Caco-2 (cell line): Measurements from ENCODE around the gene PRRG4. TPM values are rescaled to one million over a fixed set of nuclear protein-coding genes. Genes with fewer than 3 reads are reported as not detected.

Experiments used
- BruUV-seq: library from RNA; stranded (reverse); fragments of 400-500 nt; replicated peaks from 2 replicates; lab custom pipeline; 2021; lab: Mats Ljungman, UMichigan
- CTCF ChIA-PET: fragments of 300-600 bp; sonication (Branson Sonifier 250); formaldehyde crosslinking; loops from one replicate; lab custom pipeline; 2022; ENCODE audit warnings: antibody characterized with exemption; lab: Charles Lee
- POLR2A ChIA-PET: fragments of 300-600 bp; sonication (Branson Sonifier 250); formaldehyde crosslinking; loops from one replicate; lab custom pipeline; 2022; ENCODE audit warnings: antibody characterized with exemption; lab: Charles Lee
- DNase-seq, 2 experiments: peaks; one replicate each; pipeline versions ENCODE4 v3.0.0 to v3.0.0-alpha.2; 2020 to 2022
- H3K27me3 ChIP-seq: replicated peaks from 2 replicates; pipeline ENCODE4 v1.6.0; 2011; ENCODE audit warnings: low read length; ENCODE audit not compliant: control insufficient read depth, insufficient read depth
- H3K36me3 ChIP-seq: 2 replicates; pipeline ENCODE4 v1.5.1; 2011; ENCODE audit warnings: low read length; ENCODE audit not compliant: control insufficient read depth, insufficient read depth
- H3K4me1 ChIP-seq: fragments of 250-450 bp; sonication (Bioruptor Pico); 2 replicates; pipeline ENCODE4 v1.5.1; 2020; ENCODE audit warnings: mild to moderate bottlenecking
- H3K4me3 ChIP-seq: 2 replicates; pipeline ENCODE4 v1.5.1; 2011; ENCODE audit warnings: low read depth, mild to moderate bottlenecking, control low read depth, low read length
- H3K9me3 ChIP-seq: fragments of 250-450 bp; sonication (Bioruptor Pico); 2 replicates; pipeline ENCODE4 v1.5.1; 2020; ENCODE audit warnings: mild to moderate bottlenecking, moderate library complexity
- H3K27ac Mint-ChIP-seq: one replicate; pipeline ENCODE4 v1.8.0; 2022; ENCODE audit warnings: mixed read lengths; ENCODE audit not compliant: unreplicated experiment
- H3K27me3 Mint-ChIP-seq: one replicate; pipeline ENCODE4 v1.8.0; 2022; ENCODE audit warnings: mixed read lengths; ENCODE audit not compliant: insufficient read depth, unreplicated experiment
- H3K36me3 Mint-ChIP-seq: one replicate; pipeline ENCODE4 v1.8.0; 2022; ENCODE audit warnings: mild to moderate bottlenecking, mixed read lengths; ENCODE audit not compliant: insufficient read depth, unreplicated experiment
- H3K4me1 Mint-ChIP-seq: one replicate; pipeline ENCODE4 v1.8.0; 2022; ENCODE audit warnings: low read depth, mixed read lengths; ENCODE audit not compliant: unreplicated experiment
- H3K4me3 Mint-ChIP-seq: one replicate; pipeline ENCODE4 v1.8.0; 2022; ENCODE audit warnings: mild to moderate bottlenecking, moderate library complexity, mixed read lengths; ENCODE audit not compliant: unreplicated experiment
- H3K9me3 Mint-ChIP-seq: one replicate; pipeline ENCODE4 v1.8.0; 2022; ENCODE audit warnings: mixed read lengths; ENCODE audit not compliant: unreplicated experiment
- intact Hi-C: fragments of 100-400 bp; cut with micrococcal nuclease; formaldehyde crosslinking; loops from one replicate; pipeline ENCODE4 v1.10.0; 2022; ENCODE audit not compliant: unreplicated experiment
- total RNA-seq: library from RNA; stranded (reverse); gene quantifications from 2 replicates; pipeline ENCODE4 v1.2.3, GENCODE V29; 2022
- TF ChIP-seq, protein P1 (sequence below), 2 experiments: fragments of 200-600 bp in 1 of 2; IDR thresholded peaks; 1 replicate in 1 of 2; 2 replicates in 1 of 2; pipeline versions ENCODE4 v1.5.1 to v1.8.0; 2011 to 2022; ENCODE audit warnings: antibody characterized with exemption in 1 of 2, control low read depth in 1 of 2, inconsistent platforms in 1 of 2, low read depth in 1 of 2, low read length in 1 of 2, mild to moderate bottlenecking in 1 of 2, moderate library complexity in 1 of 2; ENCODE audit not compliant: insufficient read depth in 1 of 2, severe bottlenecking in 1 of 2, unreplicated experiment in 1 of 2

The PRRG4 gene
- total RNA-seq, 1 experiment from 2014 or later = 6.9 TPM

DNA sequence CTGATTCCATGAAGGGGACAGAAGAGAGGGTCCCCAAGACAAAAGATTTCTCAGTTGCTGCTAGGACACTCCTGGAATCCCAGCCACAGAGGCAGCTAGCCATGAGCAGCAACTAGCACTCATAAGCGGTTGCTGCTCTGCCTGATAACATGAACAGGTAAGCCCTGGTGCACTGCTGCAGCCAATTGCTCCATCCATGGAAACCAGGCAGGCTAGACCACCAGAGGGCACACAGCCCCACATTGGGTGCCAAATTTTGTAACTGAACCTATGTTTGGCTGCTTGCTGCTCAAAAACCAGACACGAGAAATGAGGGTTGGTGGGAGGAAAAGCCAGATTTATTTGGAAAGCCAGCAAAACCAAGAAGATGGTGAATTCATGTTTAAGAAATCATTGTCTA lies 40.9 kb downstream of the PRRG4 start:
- Mint-ChIP-seq H3K36me3 (no peaks in the 10 kb centered on the region), H3K4me1 (peaks cover 10% of the 10 kb centered on the region), H3K27me3 (no peaks in the 10 kb centered on the region), H3K9me3 (no peaks in the 10 kb centered on the region), H3K4me3 (no peak overlapping the region), H3K27ac (no peak overlapping the region)
- Histone ChIP-seq H3K27me3 (no peaks in the 10 kb centered on the region), H3K9me3 (no peaks in the 10 kb centered on the region), H3K36me3 (no peaks in the 10 kb centered on the region), H3K4me3 (no peak overlapping the region), H3K4me1 (peaks cover 9% of the 10 kb centered on the region)
- peak; percentile 63 to 71 for DNase-seq
- TF ChIP-seq, protein P1, sequence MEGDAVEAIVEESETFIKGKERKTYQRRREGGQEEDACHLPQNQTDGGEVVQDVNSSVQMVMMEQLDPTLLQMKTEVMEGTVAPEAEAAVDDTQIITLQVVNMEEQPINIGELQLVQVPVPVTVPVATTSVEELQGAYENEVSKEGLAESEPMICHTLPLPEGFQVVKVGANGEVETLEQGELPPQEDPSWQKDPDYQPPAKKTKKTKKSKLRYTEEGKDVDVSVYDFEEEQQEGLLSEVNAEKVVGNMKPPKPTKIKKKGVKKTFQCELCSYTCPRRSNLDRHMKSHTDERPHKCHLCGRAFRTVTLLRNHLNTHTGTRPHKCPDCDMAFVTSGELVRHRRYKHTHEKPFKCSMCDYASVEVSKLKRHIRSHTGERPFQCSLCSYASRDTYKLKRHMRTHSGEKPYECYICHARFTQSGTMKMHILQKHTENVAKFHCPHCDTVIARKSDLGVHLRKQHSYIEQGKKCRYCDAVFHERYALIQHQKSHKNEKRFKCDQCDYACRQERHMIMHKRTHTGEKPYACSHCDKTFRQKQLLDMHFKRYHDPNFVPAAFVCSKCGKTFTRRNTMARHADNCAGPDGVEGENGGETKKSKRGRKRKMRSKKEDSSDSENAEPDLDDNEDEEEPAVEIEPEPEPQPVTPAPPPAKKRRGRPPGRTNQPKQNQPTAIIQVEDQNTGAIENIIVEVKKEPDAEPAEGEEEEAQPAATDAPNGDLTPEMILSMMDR (IDR thresholded peaks at IDR 0.05; ENCODE audit: insufficient read depth in 1 of 2, low read depth in 1 of 2, low read length in 1 of 2, severe bottlenecking in 1 of 2, unreplicated experiment in 1 of 2) = peak; percentile 59 to 75
- no TSS peak for BruUV-seq
- intact Hi-C loops = loop anchor here (1.0 kb wide), 1 partner anchor 195 kb away; no protein-coding TSS in a partner anchor
- ChIA-PET CTCF (interaction anchor here (0.6 kb wide), 2 partner anchors 116 to 1590 kb away, joined by 3 to 5 read pairs; no protein-coding TSS in a partner anchor), POLR2A (no interaction called here)

DNA sequence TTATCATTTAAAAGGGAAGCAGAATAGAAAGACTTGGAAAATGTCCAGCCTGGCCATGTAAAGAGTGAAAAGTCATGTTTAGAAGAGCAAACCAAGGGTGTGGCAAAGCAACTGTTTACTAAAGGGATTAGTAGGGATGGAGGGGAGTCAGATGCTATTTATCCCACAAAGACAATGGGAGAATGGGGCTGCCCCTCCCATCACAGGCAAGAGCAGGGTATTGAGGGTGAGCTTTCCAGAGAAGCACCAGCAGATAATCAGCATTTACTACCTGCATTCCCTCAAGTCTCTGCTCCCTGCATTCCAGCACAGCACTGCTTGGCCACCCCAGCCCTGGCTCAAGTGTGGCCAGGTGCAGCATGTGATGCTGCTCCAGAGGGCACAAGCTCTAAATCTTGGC lies 44.4 kb downstream of the PRRG4 start:
- Histone ChIP-seq H3K27me3 (no peaks in the 10 kb centered on the region), H3K36me3 (no peaks in the 10 kb centered on the region), H3K4me1 (peaks cover 9% of the 10 kb centered on the region), H3K4me3 (no peak overlapping the region), H3K9me3 (no peaks in the 10 kb centered on the region)
- H3K27ac Mint-ChIP-seq = no peak overlapping the region
- ChIA-PET POLR2A (no interaction called here), CTCF (no interaction called here)
- H3K4me1 Mint-ChIP-seq = peaks cover 10% of the 10 kb centered on the region
- DNase-seq = no peak
- H3K36me3 Mint-ChIP-seq = no peaks in the 10 kb centered on the region
- H3K4me3 Mint-ChIP-seq = no peak overlapping the region
- H3K27me3 Mint-ChIP-seq = no peaks in the 10 kb centered on the region
- BruUV-seq = no TSS peak
- intact Hi-C loops = no loop called here
- TF ChIP-seq, protein P1 (IDR thresholded peaks at IDR 0.05; ENCODE audit: insufficient read depth in 1 of 2, low read depth in 1 of 2, low read length in 1 of 2, severe bottlenecking in 1 of 2, unreplicated experiment in 1 of 2) = no peak
- H3K9me3 Mint-ChIP-seq = no peaks in the 10 kb centered on the region

DNA sequence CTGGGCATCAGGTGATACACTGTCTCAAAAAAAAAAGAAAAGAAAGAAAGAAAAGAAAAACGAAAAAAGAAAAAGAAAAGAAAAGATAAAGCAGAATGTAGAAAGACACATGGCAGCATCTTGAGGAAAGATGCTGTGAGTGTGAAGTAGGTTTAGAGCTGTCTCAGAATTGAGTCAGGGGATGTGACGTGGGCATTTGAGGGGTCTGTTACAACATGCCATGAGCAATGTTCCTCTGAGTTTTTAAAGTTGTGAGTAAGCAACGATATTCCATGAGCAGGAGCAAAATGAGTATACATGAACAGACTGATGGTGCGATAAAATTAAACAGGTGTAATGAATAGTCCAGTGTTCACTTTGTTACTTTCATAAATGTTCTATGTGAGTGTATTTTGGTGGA lies 51.6 kb downstream of the PRRG4 start:
- no peak for DNase-seq
- ChIA-PET CTCF (no interaction called here), POLR2A (no interaction called here)
- H3K36me3 ChIP-seq = no peaks in the 10 kb centered on the region
- H3K27ac Mint-ChIP-seq = no peak overlapping the region
- no TSS peak for BruUV-seq
- intact Hi-C loops = no loop called here
- no peaks in the 10 kb centered on the region for H3K4me1 Mint-ChIP-seq
- H3K27me3 Mint-ChIP-seq = no peaks in the 10 kb centered on the region
- no peaks in the 10 kb centered on the region for H3K9me3 ChIP-seq
- H3K9me3 Mint-ChIP-seq = no peaks in the 10 kb centered on the region
- TF ChIP-seq, protein P1 (IDR thresholded peaks at IDR 0.05; ENCODE audit: insufficient read depth in 1 of 2, low read depth in 1 of 2, low read length in 1 of 2, severe bottlenecking in 1 of 2, unreplicated experiment in 1 of 2) = no peak
- H3K36me3 Mint-ChIP-seq = no peaks in the 10 kb centered on the region
- H3K4me3 ChIP-seq = no peak overlapping the region
- no peak overlapping the region for H3K4me3 Mint-ChIP-seq
- no peaks in the 10 kb centered on the region for H3K27me3 ChIP-seq
- H3K4me1 ChIP-seq = no peaks in the 10 kb centered on the region
